ENCODE data around the gene SEMG2. TPM values are rescaled to one million over a fixed set of nuclear protein-coding genes. Genes with fewer than 3 reads are reported as not detected.
A peak's percentile ranks its signal among the peaks of the same experiment; 100 is the strongest.

The SEMG2 gene
- total and polyA plus RNA-seq, 9 of the 15 experiments (the other 6 are each of a cell fraction or from before 2014, with no cell fraction given) = not detected

DNA sequence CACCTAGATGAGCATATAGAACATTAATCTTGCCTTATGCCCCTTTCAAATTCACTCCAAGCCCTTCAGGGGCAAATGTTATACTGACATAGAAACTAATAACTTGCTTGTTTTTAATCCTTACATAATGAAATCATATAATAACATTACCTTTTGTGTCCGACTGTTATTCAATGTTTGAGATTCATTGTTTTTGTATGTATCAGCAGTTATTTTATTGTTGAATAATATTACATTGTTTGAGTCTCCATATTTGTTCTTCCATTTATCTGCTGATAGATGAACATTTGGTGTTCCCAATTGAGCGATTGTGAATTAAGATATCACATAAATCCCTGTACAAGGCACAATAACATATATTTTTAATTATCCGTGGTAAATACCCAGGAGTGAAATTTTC is 8.3 kb upstream of the SEMG2 start:
- ATAC-seq = no peak
- H3K27ac ChIP-seq (ENCODE audit: extremely low read depth, low read depth, low read length) = no peak overlapping the region
- H3K36me3 ChIP-seq (ENCODE audit: control insufficient read depth, insufficient read depth, low read length) = no peaks in the 10 kb centered on the region
- no peaks in the 10 kb centered on the region for H3K79me2 ChIP-seq (ENCODE audit: control insufficient read depth, insufficient read depth, low read length)
- ChIA-PET CTCF (ENCODE audit: low intra/inter-chr PET ratio) (no interaction called here), POLR2A (no interaction called here)
- H3K9ac ChIP-seq (ENCODE audit: insufficient read depth in 1 of 2, low read depth in 2 of 2, low read length in 2 of 2) = no peak overlapping the region
- H3K9me3 ChIP-seq (replicated peaks; ENCODE audit: control insufficient read depth, insufficient read depth, low read depth, low read length) = no peaks in the 10 kb centered on the region
- no peak overlapping the region for H3K4me2 ChIP-seq (ENCODE audit: insufficient read depth, low read length)
- H3K9me1 ChIP-seq (ENCODE audit: control insufficient read depth, insufficient read depth, low read length) = peaks cover 3% of the 10 kb centered on the region
- BruUV-seq (replicated peaks) = no TSS peak
- H3K27me3 ChIP-seq (ENCODE audit: control insufficient read depth in 2 of 2, insufficient read depth in 2 of 2, low read length in 2 of 2) = no peaks in the 10 kb centered on the region; a peak in 1 of 5 replicates
- no peaks in the 10 kb centered on the region for H4K20me1 ChIP-seq (replicated peaks; ENCODE audit: control insufficient read depth, insufficient read depth, low read length)
- intact Hi-C loops (cut with micrococcal nuclease) (no loop called here), in situ Hi-C loops (cut with MboI) (no loop called here)
- no peak overlapping the region for H3K4me3 ChIP-seq
- no peak for DNase-seq (ENCODE audit: extremely low read depth in 1 of 4, low spot score in 3 of 4)
- FAIRE-seq = no peak
- H2AFZ ChIP-seq (ENCODE audit: low read depth, low read length) = no peak overlapping the region
- WGBS (ENCODE audit: insufficient coverage, low coverage, missing lambda C conversion rate) = 4% methylated on average over 3 of the region's 3 CpGs
- TF ChIP-seq C11orf30 (IDR thresholded peaks at IDR 0.05; ENCODE audit: low read depth) (0 out of 2 replicates have a peak, but pooled peaks have one; percentile 38), ZNF316 (IDR thresholded peaks at IDR 0.05) (peak; percentile 68; the same call in 1 of the 2 replicates), BCL6 (CRISPR knock-in tag; IDR thresholded peaks at IDR 0.05) (no peak), MED1 (CRISPR knock-in tag; IDR thresholded peaks at IDR 0.05; ENCODE audit: borderline replicate concordance) (no peak), NELFE (IDR thresholded peaks at IDR 0.05; ENCODE audit: insufficient read depth, insufficient read length) (no peak), CEBPG (CRISPR knock-in tag; IDR thresholded peaks at IDR 0.05) (no peak), CEBPG (tag; conservative IDR thresholded peaks at IDR 0.05 in 1 of 2, IDR thresholded peaks at IDR 0.05 in 1 of 2) (peak in 1 of 2 experiments; percentile 27; a peak in 1 of 4 replicates), MAFK (IDR thresholded peaks at IDR 0.05; ENCODE audit: low read length) (peak; percentile 12; the same call in 1 of the 2 replicates), ZBTB9 (CRISPR knock-in tag; IDR thresholded peaks at IDR 0.05) (no peak)
- TF ChIP-seq, protein P1, sequence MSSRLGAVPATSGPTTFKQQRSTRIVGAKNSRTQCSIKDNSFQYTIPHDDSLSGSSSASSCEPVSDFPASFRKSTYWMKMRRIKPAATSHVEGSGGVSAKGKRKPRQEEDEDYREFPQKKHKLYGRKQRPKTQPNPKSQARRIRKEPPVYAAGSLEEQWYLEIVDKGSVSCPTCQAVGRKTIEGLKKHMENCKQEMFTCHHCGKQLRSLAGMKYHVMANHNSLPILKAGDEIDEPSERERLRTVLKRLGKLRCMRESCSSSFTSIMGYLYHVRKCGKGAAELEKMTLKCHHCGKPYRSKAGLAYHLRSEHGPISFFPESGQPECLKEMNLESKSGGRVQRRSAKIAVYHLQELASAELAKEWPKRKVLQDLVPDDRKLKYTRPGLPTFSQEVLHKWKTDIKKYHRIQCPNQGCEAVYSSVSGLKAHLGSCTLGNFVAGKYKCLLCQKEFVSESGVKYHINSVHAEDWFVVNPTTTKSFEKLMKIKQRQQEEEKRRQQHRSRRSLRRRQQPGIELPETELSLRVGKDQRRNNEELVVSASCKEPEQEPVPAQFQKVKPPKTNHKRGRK (tag; IDR thresholded peaks at IDR 0.05) = no peak
- H3K4me1 ChIP-seq (replicated peaks in 1 of 2; ENCODE audit: control insufficient read depth in 2 of 2, insufficient read depth in 2 of 2, low read length in 2 of 2) = no peaks in the 10 kb centered on the region
